CD4-positive, alpha-beta T cell (primary cell): ENCODE data around the gene DDX4. TPM values are rescaled to one million over a fixed set of nuclear protein-coding genes. Genes with fewer than 3 reads are reported as not detected.

Experiments used
- ATAC-seq: fragments of 200-7000 bp; cut with Tn5 transposase; one replicate; pipeline ENCODE4 v1.10.0; 2022; ENCODE audit warnings: mild to moderate bottlenecking; ENCODE audit not compliant: poor library complexity
- CTCF ChIA-PET: fragments of 350-600 bp; sonication (Branson Sonifier 250); formaldehyde crosslinking; loops from one replicate; lab custom pipeline; 2021; ENCODE audit warnings: antibody characterized with exemption, inconsistent platforms; lab: Charles Lee
- POLR2A ChIA-PET: fragments of 350-600 bp; sonication (Branson Sonifier 250); formaldehyde crosslinking; loops from one replicate; lab custom pipeline; 2021; ENCODE audit warnings: antibody characterized with exemption, inconsistent platforms; lab: Charles Lee
- DNase-seq, 14 experiments: peaks; one replicate each; pipeline ENCODE4 v3.0.0-alpha.2; 2013 to 2020; ENCODE audit warnings: mixed read lengths in 2 of 14
- H3K27ac ChIP-seq, 2 donors: one replicate each; pipeline versions ENCODE4 v1.5.1 to v1.7.0; 2013; ENCODE audit warnings: low read length in 2 of 2, low read depth in 1 of 2, mild to moderate bottlenecking in 1 of 2
- H3K27me3 ChIP-seq, 2 experiments: 1 replicate in 1 of 2; 2 replicates in 1 of 2; pipeline versions ENCODE4 v1.6.1 to v1.7.0; 2013; ENCODE audit warnings: low read length in 2 of 2, control low read depth in 1 of 2, mild to moderate bottlenecking in 1 of 2, moderate library complexity in 1 of 2; ENCODE audit not compliant: insufficient read depth in 2 of 2, control insufficient read depth in 1 of 2
- H3K36me3 ChIP-seq: one replicate; pipeline ENCODE4 v1.6.1; 2013; ENCODE audit warnings: low read length, control low read depth; ENCODE audit not compliant: insufficient read depth
- H3K4me1 ChIP-seq: one replicate; pipeline ENCODE4 v1.6.1; 2013; ENCODE audit warnings: low read length, control low read depth; ENCODE audit not compliant: insufficient read depth
- H3K4me3 ChIP-seq: one replicate; pipeline ENCODE4 v1.5.1; 2013; ENCODE audit warnings: mild to moderate bottlenecking, low read length, moderate library complexity
- H3K9me3 ChIP-seq, 2 experiments: 1 replicate in 1 of 2; 2 replicates in 1 of 2; pipeline versions ENCODE4 v1.6.1 to v1.7.0; 2013; ENCODE audit warnings: low read length in 2 of 2, mild to moderate bottlenecking in 2 of 2, control low read depth in 1 of 2, moderate library complexity in 1 of 2; ENCODE audit not compliant: control insufficient read depth in 1 of 2, insufficient read depth in 1 of 2
- H3K27ac Mint-ChIP-seq: one replicate; pipeline ENCODE4 v1.8.0; 2020; ENCODE audit warnings: mixed read lengths
- H3K27me3 Mint-ChIP-seq: one replicate; pipeline ENCODE4 v1.8.0; 2021; ENCODE audit warnings: mixed read lengths
- H3K36me3 Mint-ChIP-seq: one replicate; pipeline ENCODE4 v1.8.0; 2021; ENCODE audit warnings: low read depth, mixed read lengths
- H3K4me1 Mint-ChIP-seq: one replicate; pipeline ENCODE4 v1.8.0; 2021; ENCODE audit warnings: low read depth, mixed read lengths
- H3K4me3 Mint-ChIP-seq: one replicate; pipeline ENCODE4 v1.8.0; 2020; ENCODE audit warnings: mild to moderate bottlenecking, mixed read lengths
- H3K9me3 Mint-ChIP-seq: one replicate; pipeline ENCODE4 v1.8.0; 2020; ENCODE audit warnings: mixed read lengths
- intact Hi-C, 2 experiments: fragments of 100-400 bp; cut with DNase I in 1 of 2; cut with micrococcal nuclease in 1 of 2; formaldehyde crosslinking; loops; one replicate each; pipeline versions ENCODE4 v1.15.1 to v1.9.0; 2023 to 2025; cut with DNase I, micrococcal nuclease
- total RNA-seq, 174 experiments: library from RNA in 2 of 174; stranded (reverse) in 2 of 174; gene quantifications; one replicate each; pipeline ENCODE4 v1.2.3 and lab custom pipeline; 2021 to 2026
- TF ChIP-seq, protein P1 (sequence below): fragments of 200-600 bp; IDR thresholded peaks from one replicate; pipeline ENCODE4 v1.8.0; 2022; ENCODE audit warnings: antibody characterized with exemption, mild to moderate bottlenecking

DDX4 gene
- total RNA-seq, 2 experiments from 2014 or later, result not detected

DNA sequence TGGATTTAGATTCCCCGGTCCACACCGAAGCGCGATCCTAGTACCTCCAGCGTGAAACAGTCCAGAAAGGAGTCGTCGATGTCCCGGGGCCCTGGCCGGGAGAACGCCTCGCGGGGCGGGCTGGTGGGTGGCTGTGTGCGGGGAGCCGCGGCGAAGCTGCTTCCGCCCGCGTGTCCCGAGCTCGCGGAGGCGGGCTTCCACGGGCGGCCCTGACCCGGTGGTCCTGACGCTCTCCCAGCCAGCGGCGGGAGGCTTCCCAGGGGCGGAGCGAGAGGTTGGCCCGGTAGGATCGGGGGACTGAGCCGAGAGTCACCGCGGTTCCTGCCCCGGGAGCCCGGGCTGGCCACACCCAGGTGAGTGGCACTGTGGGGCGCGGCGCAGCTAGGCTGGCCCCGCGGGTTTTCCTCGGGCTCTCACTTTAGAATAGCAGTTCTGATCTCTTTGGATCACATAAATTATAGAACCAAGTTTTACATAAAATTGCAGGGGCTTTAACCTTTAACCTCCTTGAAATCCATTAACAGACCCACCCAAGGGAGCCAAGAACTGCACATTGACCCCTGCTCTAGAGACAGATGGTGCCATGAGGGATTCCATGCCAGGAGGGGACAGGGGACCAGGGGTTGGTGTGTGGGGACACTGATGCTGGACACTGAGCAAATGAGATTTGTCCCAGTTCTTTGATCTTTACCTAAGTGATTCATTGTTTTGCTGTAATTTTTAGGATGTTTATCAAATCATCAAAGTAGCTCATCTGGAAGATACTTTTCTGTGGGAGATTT is 84.1 kb downstream of the DDX4 start:
- Mint-ChIP-seq H3K4me1 (peaks cover 10% of the 10 kb centered on the region), H3K9me3 (no peaks in the 10 kb centered on the region), H3K36me3 (no peaks in the 10 kb centered on the region), H3K27me3 (peaks cover 64% of the 10 kb centered on the region), H3K4me3 (peak overlapping the region; percentile 9), H3K27ac (no peak overlapping the region)
- ATAC-seq, result peak; percentile 44
- peaks cover 20 to 38% of the 10 kb centered on the region in 2 experiments for H3K27me3 ChIP-seq
- no peaks in the 10 kb centered on the region for H3K9me3 ChIP-seq
- H3K36me3 ChIP-seq, result no peaks in the 10 kb centered on the region
- no peak overlapping the region for H3K27ac ChIP-seq
- intact Hi-C loops, result no loop called here
- TF ChIP-seq, protein P1, sequence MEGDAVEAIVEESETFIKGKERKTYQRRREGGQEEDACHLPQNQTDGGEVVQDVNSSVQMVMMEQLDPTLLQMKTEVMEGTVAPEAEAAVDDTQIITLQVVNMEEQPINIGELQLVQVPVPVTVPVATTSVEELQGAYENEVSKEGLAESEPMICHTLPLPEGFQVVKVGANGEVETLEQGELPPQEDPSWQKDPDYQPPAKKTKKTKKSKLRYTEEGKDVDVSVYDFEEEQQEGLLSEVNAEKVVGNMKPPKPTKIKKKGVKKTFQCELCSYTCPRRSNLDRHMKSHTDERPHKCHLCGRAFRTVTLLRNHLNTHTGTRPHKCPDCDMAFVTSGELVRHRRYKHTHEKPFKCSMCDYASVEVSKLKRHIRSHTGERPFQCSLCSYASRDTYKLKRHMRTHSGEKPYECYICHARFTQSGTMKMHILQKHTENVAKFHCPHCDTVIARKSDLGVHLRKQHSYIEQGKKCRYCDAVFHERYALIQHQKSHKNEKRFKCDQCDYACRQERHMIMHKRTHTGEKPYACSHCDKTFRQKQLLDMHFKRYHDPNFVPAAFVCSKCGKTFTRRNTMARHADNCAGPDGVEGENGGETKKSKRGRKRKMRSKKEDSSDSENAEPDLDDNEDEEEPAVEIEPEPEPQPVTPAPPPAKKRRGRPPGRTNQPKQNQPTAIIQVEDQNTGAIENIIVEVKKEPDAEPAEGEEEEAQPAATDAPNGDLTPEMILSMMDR, result no peak
- H3K4me1 ChIP-seq, result peaks cover 8% of the 10 kb centered on the region
- POLR2A ChIA-PET, result no interaction called here
- DNase-seq, result peak in 7 of 14 experiments; percentile 1 to 29 (median 5)
- peak overlapping the region; percentile 34 for H3K4me3 ChIP-seq
- CTCF ChIA-PET, result no interaction called here

DNA sequence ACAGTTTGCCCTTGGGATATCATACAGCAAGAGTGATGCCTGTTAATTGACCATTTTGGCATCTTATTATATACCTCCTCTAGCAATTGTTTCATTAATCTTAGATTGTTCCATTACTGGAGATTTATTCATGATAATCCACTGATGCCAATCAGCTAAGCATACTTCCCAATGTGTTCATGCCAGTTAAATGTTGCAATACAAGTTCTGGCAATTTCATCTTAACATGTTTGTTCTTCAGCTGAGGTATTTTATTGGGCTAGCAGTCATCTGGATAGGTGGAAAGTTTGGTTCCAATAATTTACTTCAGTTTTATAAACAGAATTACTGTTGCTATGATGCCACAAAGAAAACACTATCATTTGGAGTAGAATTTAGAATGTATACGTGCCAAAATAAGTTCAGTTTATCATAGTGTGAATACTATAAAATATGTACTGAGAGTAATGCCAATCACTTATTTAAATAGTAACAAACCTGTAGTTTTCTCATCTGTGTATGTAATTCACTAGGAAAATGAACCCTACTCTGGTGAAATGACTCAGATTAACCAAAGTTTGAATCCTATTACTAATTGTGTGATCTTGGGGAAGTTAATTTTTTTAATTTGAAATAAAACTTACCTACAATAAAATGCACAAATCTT is 85.4 kb downstream of the DDX4 start:
- Mint-ChIP-seq H3K4me3 (no peak overlapping the region), H3K9me3 (no peaks in the 10 kb centered on the region), H3K4me1 (peaks cover 10% of the 10 kb centered on the region), H3K27me3 (peaks cover 68% of the 10 kb centered on the region), H3K36me3 (no peaks in the 10 kb centered on the region), H3K27ac (no peak overlapping the region)
- CTCF ChIA-PET, result no interaction called here
- ATAC-seq, result no peak
- no peaks in the 10 kb centered on the region for H3K36me3 ChIP-seq
- TF ChIP-seq, protein P1, result no peak
- H3K27ac ChIP-seq, result no peak overlapping the region
- no peaks in the 10 kb centered on the region for H3K9me3 ChIP-seq
- intact Hi-C loops, result no loop called here
- H3K27me3 ChIP-seq, result peaks cover 20 to 38% of the 10 kb centered on the region in 2 experiments
- DNase-seq, result no peak
- POLR2A ChIA-PET, result no interaction called here
- peaks cover 8% of the 10 kb centered on the region for H3K4me1 ChIP-seq
- no peak overlapping the region for H3K4me3 ChIP-seq

DNA sequence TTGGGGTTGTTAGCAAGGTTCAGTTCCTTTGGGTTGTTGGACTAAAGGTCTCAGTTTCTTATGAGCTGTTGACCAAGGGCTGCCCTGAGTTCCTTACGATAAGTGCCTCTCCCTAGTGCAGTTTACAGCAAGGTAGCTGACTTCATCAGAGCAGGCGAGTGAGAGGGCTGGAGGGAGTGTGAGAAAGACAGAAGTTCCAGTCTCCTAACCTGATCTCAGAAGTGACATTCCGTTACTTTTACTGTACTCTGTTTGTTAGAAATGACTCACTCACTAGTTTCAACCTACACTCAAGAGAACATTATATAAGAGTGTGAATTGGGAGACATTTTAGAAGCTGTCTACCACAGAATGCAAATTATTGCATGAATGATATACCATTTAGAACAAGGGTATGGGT is 92.1 kb downstream of the DDX4 start:
- no peaks in the 10 kb centered on the region for H3K36me3 ChIP-seq
- no peak overlapping the region for H3K4me3 Mint-ChIP-seq
- H3K27me3 ChIP-seq, result peaks cover 0 to 8% of the 10 kb centered on the region in 2 experiments
- TF ChIP-seq, protein P1, result no peak
- ChIA-PET CTCF (no interaction called here), POLR2A (no interaction called here)
- H3K4me1 Mint-ChIP-seq, result no peaks in the 10 kb centered on the region
- no peak overlapping the region for H3K27ac Mint-ChIP-seq
- DNase-seq (no peak), ATAC-seq (no peak)
- no peaks in the 10 kb centered on the region for H3K9me3 Mint-ChIP-seq
- H3K27me3 Mint-ChIP-seq, result peaks cover 27% of the 10 kb centered on the region
- no peaks in the 10 kb centered on the region for H3K4me1 ChIP-seq
- intact Hi-C loops, result no loop called here
- no peaks in the 10 kb centered on the region for H3K36me3 Mint-ChIP-seq
- H3K4me3 ChIP-seq, result no peak overlapping the region
- no peak overlapping the region for H3K27ac ChIP-seq
- H3K9me3 ChIP-seq, result peaks cover 0 to 7% of the 10 kb centered on the region in 2 experiments
